A673 (cell line): ENCODE measurements around the gene PHF3. TPM values are rescaled to one million over a fixed set of nuclear protein-coding genes. Genes with fewer than 3 reads are reported as not detected.

ENCODE experiments used
- BruUV-seq: library from RNA; stranded (reverse); fragments of 400-500 nt; replicated peaks from 2 replicates; lab custom pipeline; 2021; lab: Mats Ljungman, UMichigan
- CTCF ChIA-PET: fragments of 300-600 bp; sonication (Branson Sonifier 250); formaldehyde crosslinking; loops from one replicate; lab custom pipeline; 2022; ENCODE audit warnings: antibody characterized with exemption; lab: Charles Lee
- POLR2A ChIA-PET: fragments of 300-600 bp; sonication (Branson Sonifier 250); formaldehyde crosslinking; loops from one replicate; lab custom pipeline; 2022; ENCODE audit warnings: antibody characterized with exemption; ENCODE audit not compliant: low non-redundant PET; lab: Charles Lee
- DNase-seq: peaks from one replicate; pipeline ENCODE4 v3.0.0-alpha.2; 2015; ENCODE audit warnings: low spot score
- H3K27ac ChIP-seq: fragments of 200-600 bp; sonication (generic); 2 replicates; pipeline ENCODE4 v1.5.1; 2016; ENCODE audit warnings: mixed run types, low read depth, mild to moderate bottlenecking, mixed read lengths, antibody characterized with exemption, low read length; ENCODE audit not compliant: poor library complexity, severe bottlenecking
- H3K27me3 ChIP-seq: fragments of 200-600 bp; sonication (generic); replicated peaks from 2 replicates; pipeline ENCODE4 v1.6.1; 2017; ENCODE audit warnings: mixed run types, low read depth, mild to moderate bottlenecking, mixed read lengths, antibody characterized with exemption, low read length; ENCODE audit not compliant: insufficient read depth, poor library complexity
- H3K36me3 ChIP-seq: fragments of 200-600 bp; sonication (generic); 2 replicates; pipeline ENCODE4 v1.6.1; 2016; ENCODE audit warnings: mixed run types, mild to moderate bottlenecking, mixed read lengths, antibody characterized with exemption, low read length; ENCODE audit not compliant: insufficient read depth, poor library complexity, severe bottlenecking
- H3K4me1 ChIP-seq: fragments of 200-600 bp; sonication (generic); 2 replicates; pipeline ENCODE4 v1.6.1; 2017; ENCODE audit warnings: mixed run types, mild to moderate bottlenecking, mixed read lengths, antibody characterized with exemption, low read length; ENCODE audit not compliant: insufficient read depth, poor library complexity, severe bottlenecking
- H3K4me3 ChIP-seq: fragments of 200-600 bp; sonication (generic); 2 replicates; pipeline ENCODE4 v1.5.1; 2016; ENCODE audit warnings: low read depth, mixed run types, mild to moderate bottlenecking, mixed read lengths, low read length; ENCODE audit not compliant: poor library complexity, severe bottlenecking
- H3K9me3 ChIP-seq: fragments of 200-600 bp; sonication (generic); 2 replicates; pipeline ENCODE4 v1.6.1; 2016; ENCODE audit warnings: mixed run types, low read depth, mild to moderate bottlenecking, mixed read lengths, antibody characterized with exemption, low read length; ENCODE audit not compliant: poor library complexity, severe bottlenecking
- CTCF ChIP-seq: fragments of 300-800, 200-600 bp; sonication (generic); conservative IDR thresholded peaks from 2 replicates; pipeline ENCODE4 v1.5.1; 2017; ENCODE audit warnings: low read depth, mild to moderate bottlenecking, antibody characterized with exemption, low read length, moderate library complexity, mixed read lengths
- EZH2 ChIP-seq: fragments of 200-600 bp; sonication (generic); IDR thresholded peaks from 2 replicates; pipeline ENCODE4 v1.6.1; 2017; ENCODE audit warnings: borderline replicate concordance, low read depth, mild to moderate bottlenecking, mixed read lengths, antibody characterized with exemption, low read length; ENCODE audit not compliant: poor library complexity, severe bottlenecking
- intact Hi-C: fragments of 100-400 bp; cut with micrococcal nuclease; formaldehyde crosslinking; loops from one replicate; pipeline ENCODE4 v1.10.0; 2022; ENCODE audit not compliant: unreplicated experiment
- total RNA-seq: library from RNA; stranded (reverse); gene quantifications from 2 replicates; pipeline ENCODE4 v1.2.3, GENCODE V29; 2021

The PHF3 gene
- total RNA-seq, 1 experiment from 2014 or later, result 52.0 TPM

GRCh38 chr6:63649269-63649668 lies 13.7 kb downstream of the PHF3 start:
- H3K4me3 ChIP-seq, result no peak overlapping the region
- TF ChIP-seq EZH2, result no peak
- TF ChIP-seq CTCF, result no peak
- CTCF ChIA-PET, result no interaction called here
- H3K9me3 ChIP-seq, result peaks cover 5% of the 10 kb centered on the region
- POLR2A ChIA-PET, result no interaction called here
- H3K27me3 ChIP-seq, result no peaks in the 10 kb centered on the region
- intact Hi-C loops, result no loop called here
- H3K27ac ChIP-seq, result no peak overlapping the region
- BruUV-seq, result no TSS peak
- no peak for DNase-seq
- peaks cover 18% of the 10 kb centered on the region for H3K36me3 ChIP-seq
- no peaks in the 10 kb centered on the region for H3K4me1 ChIP-seq

- Histone ChIP-seq H3K9me3 (peaks cover 5% of the 10 kb centered on the region), H3K4me1 (no peaks in the 10 kb centered on the region), H3K4me3 (no peak overlapping the region), H3K36me3 (peaks cover 18% of the 10 kb centered on the region), H3K27me3 (no peaks in the 10 kb centered on the region), H3K27ac (no peak overlapping the region)
- no peak for DNase-seq
- TF ChIP-seq CTCF, result no peak
- POLR2A ChIA-PET, result no interaction called here
- intact Hi-C loops, result no loop called here
- CTCF ChIA-PET, result no interaction called here
- BruUV-seq, result no TSS peak
Observed at GRCh38 chr6:63649847-63650265, 14.3 kb downstream of the PHF3 start.

GRCh38 chr6:63652980-63653379 lies 17.4 kb downstream of the PHF3 start:
- Histone ChIP-seq H3K9me3 (peaks cover 5% of the 10 kb centered on the region), H3K27ac (no peak overlapping the region), H3K4me3 (no peak overlapping the region), H3K4me1 (no peaks in the 10 kb centered on the region), H3K27me3 (no peaks in the 10 kb centered on the region), H3K36me3 (peaks cover 8% of the 10 kb centered on the region)
- BruUV-seq, result no TSS peak
- ChIA-PET POLR2A (no interaction called here), CTCF (no interaction called here)
- intact Hi-C loops, result no loop called here
- no peak for DNase-seq
- TF ChIP-seq EZH2 (no peak), CTCF (no peak)
